Nephron progenitor cell (in vitro differentiated cells): Measurements from ENCODE around the gene LRIG3.
"Not testable (repeated sequence)": the region's sequence is repeated elsewhere in the genome, so short reads cannot be mapped to it uniquely, and the experiment has no call there.

Experiments
- DNase-seq: peaks from one replicate; pipeline ENCODE4 v3.0.0; 2021
- H3K27ac Mint-ChIP-seq: 2 replicates; pipeline ENCODE4 v1.8.0; 2021; ENCODE audit warnings: mild to moderate bottlenecking, moderate library complexity, mixed read lengths
- H3K27me3 Mint-ChIP-seq: 2 replicates; pipeline ENCODE4 v1.8.0; 2021; ENCODE audit warnings: mild to moderate bottlenecking, low read depth, mixed read lengths; ENCODE audit not compliant: poor library complexity
- H3K36me3 Mint-ChIP-seq: 2 replicates; pipeline ENCODE4 v1.8.0; 2021; ENCODE audit warnings: low read depth, mixed read lengths
- H3K4me1 Mint-ChIP-seq: 2 replicates; pipeline ENCODE4 v1.8.0; 2021; ENCODE audit warnings: mixed read lengths
- H3K4me3 Mint-ChIP-seq: 2 replicates; pipeline ENCODE4 v1.8.0; 2021; ENCODE audit warnings: mild to moderate bottlenecking, moderate library complexity, mixed read lengths
- H3K9me3 Mint-ChIP-seq: 2 replicates; pipeline ENCODE4 v1.8.0; 2021; ENCODE audit warnings: mild to moderate bottlenecking, moderate library complexity, mixed read lengths
- TF ChIP-seq, protein P1 (sequence below): fragments of 200-600 bp; sonication (generic); IDR thresholded peaks from 2 replicates; pipeline ENCODE4 v1.5.0; 2021; ENCODE audit warnings: antibody characterized with exemption

LRIG3 gene

DNA sequence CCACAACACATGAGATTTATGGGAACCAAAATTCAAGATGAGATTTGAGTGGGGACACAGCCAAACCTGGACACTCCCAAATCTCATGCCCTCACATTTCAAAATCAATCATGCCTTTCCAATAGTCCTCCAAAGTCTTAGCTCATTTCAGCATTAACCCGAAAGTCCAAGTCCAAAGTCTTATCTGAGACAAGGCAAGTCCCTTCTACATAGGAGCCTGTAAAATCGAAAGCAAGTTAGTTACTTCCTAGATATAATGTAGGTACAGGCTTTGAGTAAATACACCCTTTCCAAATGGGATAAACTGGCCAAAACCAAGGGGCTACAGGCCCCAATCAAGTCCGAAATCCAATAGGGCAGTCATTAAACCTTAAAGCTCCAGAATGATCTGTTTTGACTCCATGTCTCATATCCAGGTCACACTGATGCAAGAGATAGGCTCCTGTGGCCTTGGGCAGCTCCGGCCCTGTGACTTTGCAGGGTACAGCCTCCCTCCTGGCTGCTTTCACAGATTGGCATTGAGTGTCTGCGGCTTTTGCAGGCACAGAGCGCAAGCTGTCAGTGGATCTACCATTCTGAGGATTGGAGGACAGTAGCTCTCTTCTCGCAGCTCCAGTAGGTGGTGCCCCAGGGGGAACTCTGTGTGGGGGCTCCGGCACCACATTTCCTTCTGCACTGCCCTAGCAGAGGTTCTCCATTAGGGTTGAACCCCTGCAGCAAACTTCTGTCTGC is 60.1 kb downstream of the LRIG3 start:
- no peak overlapping the region for H3K4me3 Mint-ChIP-seq
- TF ChIP-seq, protein P1, sequence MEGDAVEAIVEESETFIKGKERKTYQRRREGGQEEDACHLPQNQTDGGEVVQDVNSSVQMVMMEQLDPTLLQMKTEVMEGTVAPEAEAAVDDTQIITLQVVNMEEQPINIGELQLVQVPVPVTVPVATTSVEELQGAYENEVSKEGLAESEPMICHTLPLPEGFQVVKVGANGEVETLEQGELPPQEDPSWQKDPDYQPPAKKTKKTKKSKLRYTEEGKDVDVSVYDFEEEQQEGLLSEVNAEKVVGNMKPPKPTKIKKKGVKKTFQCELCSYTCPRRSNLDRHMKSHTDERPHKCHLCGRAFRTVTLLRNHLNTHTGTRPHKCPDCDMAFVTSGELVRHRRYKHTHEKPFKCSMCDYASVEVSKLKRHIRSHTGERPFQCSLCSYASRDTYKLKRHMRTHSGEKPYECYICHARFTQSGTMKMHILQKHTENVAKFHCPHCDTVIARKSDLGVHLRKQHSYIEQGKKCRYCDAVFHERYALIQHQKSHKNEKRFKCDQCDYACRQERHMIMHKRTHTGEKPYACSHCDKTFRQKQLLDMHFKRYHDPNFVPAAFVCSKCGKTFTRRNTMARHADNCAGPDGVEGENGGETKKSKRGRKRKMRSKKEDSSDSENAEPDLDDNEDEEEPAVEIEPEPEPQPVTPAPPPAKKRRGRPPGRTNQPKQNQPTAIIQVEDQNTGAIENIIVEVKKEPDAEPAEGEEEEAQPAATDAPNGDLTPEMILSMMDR: no peak
- H3K9me3 Mint-ChIP-seq: no peaks in the 10 kb centered on the region
- H3K36me3 Mint-ChIP-seq: peaks cover 7% of the 10 kb centered on the region
- H3K27ac Mint-ChIP-seq: no peak overlapping the region
- peaks cover 9% of the 10 kb centered on the region for H3K4me1 Mint-ChIP-seq
- H3K27me3 Mint-ChIP-seq: peaks cover 6% of the 10 kb centered on the region
- DNase-seq: no peak

DNA sequence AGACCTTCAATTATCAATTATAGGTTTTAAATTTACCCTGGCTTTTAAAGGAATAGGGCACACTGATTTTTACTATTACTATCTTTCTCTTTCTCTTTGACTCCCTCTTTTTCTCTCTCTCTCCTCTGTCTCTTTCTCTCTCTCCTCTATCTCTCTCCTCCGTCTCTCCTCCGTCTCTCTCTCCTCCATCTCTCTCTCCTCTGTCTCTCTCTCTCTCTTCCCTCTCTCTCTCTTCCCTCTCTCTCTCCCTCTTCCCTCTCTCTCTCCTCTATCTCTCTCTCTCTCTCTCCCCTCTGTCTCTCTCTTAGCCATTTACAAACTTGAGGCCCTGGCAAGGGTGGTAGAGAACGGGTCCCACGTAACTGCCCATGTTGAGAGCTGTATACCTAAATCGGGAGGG is 62.3 kb downstream of the LRIG3 start:
- Mint-ChIP-seq H3K4me1 (peaks cover 9% of the 10 kb centered on the region), H3K27ac (no peak overlapping the region), H3K4me3 (no peak overlapping the region), H3K36me3 (peaks cover 7% of the 10 kb centered on the region), H3K9me3 (no peaks in the 10 kb centered on the region), H3K27me3 (peaks cover 6% of the 10 kb centered on the region)
- TF ChIP-seq, protein P1: no peak
- no peak for DNase-seq

DNA sequence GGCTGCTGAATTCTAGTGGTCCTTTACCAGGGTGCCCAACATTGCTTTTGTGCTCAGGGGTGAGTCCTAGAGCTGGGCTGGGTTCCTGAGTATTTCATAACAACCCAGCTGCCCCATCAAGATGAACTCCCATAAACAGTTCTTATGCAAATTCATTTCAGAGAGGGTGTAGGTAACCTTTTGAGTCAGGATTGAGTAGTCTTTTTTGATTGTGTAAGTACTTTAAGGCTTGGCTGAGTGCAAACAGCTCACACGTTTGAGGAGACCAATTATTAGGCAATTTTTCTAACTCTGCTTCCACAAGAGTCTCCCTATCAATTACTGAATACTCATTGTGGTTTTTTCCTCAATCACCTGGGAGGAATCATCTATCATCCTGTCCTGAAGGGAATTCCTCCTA is 63.1 kb downstream of the LRIG3 start:
- not testable (repeated sequence) for H3K9me3 Mint-ChIP-seq, DNase-seq, H3K36me3 Mint-ChIP-seq, H3K27ac Mint-ChIP-seq, H3K4me1 Mint-ChIP-seq, H3K4me3 Mint-ChIP-seq
- peaks cover 10% of the 10 kb centered on the region for H3K27me3 Mint-ChIP-seq

GRCh38 chr12:58855630-58856029 is 64.7 kb downstream of the LRIG3 start:
- H3K27me3 Mint-ChIP-seq: peaks cover 11% of the 10 kb centered on the region
- H3K27ac Mint-ChIP-seq, H3K36me3 Mint-ChIP-seq: not testable (repeated sequence)

DNA sequence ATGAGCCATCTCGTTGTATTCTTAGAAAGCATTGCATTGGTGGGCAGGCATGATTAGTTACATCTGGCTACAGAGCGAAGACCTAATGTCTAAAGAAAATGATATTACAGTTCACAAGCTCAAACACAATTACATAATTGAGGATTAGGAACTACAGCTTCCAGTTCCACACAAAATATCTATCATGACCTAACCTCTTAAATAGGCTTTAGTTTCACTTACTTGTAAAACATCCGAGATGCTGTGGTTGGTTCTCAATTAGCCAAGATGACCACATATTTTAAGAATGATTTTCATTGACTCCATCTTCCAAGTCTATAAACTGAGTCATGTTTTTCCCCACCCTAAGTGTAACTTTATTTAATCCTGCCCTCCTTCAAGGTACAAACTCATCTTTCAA is 69.5 kb downstream of the LRIG3 start:
- H3K27me3 Mint-ChIP-seq: peaks cover 5% of the 10 kb centered on the region
- no peaks in the 10 kb centered on the region for H3K4me1 Mint-ChIP-seq
- no peaks in the 10 kb centered on the region for H3K9me3 Mint-ChIP-seq
- DNase-seq: no peak
- no peaks in the 10 kb centered on the region for H3K36me3 Mint-ChIP-seq
- H3K27ac Mint-ChIP-seq: no peak overlapping the region
- TF ChIP-seq, protein P1: no peak
- no peak overlapping the region for H3K4me3 Mint-ChIP-seq

More at GRCh38 chr12:58855630-58856029, 64.7 kb downstream of the LRIG3 start:
- H3K4me1 Mint-ChIP-seq, H3K4me3 Mint-ChIP-seq, DNase-seq, H3K9me3 Mint-ChIP-seq: not testable (repeated sequence)

DNA sequence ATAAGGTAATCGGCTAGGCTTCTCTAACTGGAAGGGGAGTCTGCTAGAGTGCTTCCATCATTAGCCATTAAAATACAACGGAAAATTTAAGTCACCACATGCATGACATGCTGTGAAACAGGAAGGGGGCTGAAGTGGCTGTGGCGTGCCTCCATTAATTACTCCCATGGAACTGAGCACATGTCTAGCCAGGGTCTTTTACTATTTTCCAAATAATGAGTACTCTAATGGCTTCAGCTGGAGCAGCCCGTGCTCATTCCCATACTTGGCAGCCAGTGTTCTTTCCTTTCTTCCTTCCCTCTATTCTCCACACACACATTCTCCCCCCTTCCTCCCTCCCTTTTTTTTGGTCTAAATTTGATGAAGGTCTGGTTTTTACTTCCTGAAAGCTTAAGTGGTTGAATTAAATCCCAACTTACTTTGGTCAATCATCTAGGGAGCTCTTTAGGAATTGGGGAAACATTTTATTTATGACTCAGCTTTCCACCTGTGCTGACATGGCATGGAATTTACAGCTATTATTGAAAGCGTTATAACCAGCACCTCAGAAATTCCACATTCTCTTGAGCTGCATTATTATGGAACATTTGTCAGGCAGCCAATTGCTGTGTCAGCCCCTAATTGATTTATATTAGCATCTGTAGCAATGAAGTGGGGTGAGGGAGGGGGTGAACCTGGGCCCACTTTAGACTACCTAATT is 72.3 kb downstream of the LRIG3 start:
- Mint-ChIP-seq H3K4me3 (no peak overlapping the region), H3K4me1 (no peaks in the 10 kb centered on the region), H3K27me3 (peaks cover 5% of the 10 kb centered on the region), H3K9me3 (no peaks in the 10 kb centered on the region), H3K36me3 (no peaks in the 10 kb centered on the region), H3K27ac (no peak overlapping the region)
- TF ChIP-seq, protein P1: no peak
- DNase-seq: no peak

GRCh38 chr12:58844161-58844560 is 76.1 kb downstream of the LRIG3 start:
- Mint-ChIP-seq H3K4me3 (no peak overlapping the region), H3K27me3 (no peaks in the 10 kb centered on the region), H3K36me3 (peaks cover 10% of the 10 kb centered on the region), H3K4me1 (no peaks in the 10 kb centered on the region), H3K9me3 (peaks cover 10% of the 10 kb centered on the region), H3K27ac (no peak overlapping the region)
- DNase-seq: no peak
- TF ChIP-seq, protein P1: no peak
